ENCODE results near the gene LMTK3. TPM values are rescaled to one million over a fixed set of nuclear protein-coding genes. Genes with fewer than 3 reads are reported as not detected.

Gene LMTK3
- total RNA-seq, 1 experiment from 2014 or later: 4.2 TPM

DNA sequence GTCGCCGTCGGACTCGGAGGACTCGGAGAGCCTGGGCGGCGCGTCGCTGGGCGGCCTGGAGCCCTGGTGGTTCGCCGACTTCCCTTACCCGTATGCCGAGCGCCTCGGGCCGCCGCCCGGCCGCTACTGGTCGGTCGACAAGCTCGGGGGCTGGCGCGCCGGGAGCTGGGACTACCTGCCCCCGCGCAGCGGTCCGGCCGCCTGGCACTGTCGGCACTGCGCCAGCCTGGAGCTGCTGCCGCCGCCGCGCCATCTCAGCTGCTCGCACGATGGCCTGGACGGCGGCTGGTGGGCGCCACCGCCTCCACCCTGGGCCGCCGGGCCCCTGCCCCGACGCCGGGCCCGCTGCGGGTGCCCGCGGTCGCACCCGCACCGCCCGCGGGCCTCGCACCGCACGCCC is 68.4 kb downstream of the LMTK3 start:
- in situ Hi-C loops (cut with HindIII; ENCODE audit: low pct_unique_long_range_greater_than_20kb, low sequenced_read_pairs): no loop called here
- no peak for DNase-seq (ENCODE audit: low read depth)

DNA sequence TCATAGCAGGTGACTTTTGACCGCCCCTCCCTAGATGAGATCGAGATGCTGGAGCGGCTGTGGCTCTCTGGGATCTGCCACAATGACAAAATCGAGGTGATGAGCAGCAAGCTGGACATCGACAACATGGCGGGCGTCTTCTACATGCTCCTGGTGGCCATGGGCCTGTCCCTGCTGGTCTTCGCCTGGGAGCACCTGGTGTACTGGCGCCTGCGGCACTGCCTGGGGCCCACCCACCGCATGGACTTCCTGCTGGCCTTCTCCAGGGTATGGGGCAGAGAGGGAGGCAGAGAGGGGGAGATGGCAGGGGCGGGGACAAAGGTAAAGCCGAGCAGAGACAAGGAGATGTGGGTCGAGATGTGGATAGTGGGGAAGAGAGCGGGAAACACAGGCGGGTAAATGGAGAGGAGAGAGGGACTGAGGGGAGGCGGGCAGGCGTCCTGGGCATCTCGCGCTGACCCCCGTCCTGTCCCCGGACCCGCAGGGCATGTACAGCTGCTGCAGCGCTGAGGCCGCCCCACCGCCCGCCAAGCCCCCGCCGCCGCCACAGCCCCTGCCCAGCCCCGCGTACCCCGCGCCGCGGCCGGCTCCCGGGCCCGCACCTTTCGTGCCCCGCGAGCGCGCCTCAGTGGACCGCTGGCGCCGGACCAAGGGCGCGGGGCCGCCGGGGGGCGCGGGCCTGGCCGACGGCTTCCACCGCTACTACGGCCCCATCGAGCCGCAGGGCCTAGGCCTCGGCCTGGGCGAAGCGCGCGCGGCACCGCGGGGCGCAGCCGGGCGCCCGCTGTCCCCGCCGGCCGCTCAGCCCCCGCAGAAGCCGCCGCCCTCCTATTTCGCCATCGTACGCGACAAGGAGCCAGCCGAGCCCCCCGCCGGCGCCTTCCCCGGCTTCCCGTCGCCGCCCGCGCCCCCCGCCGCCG is 69.3 kb downstream of the LMTK3 start:
- in situ Hi-C loops (cut with HindIII; ENCODE audit: low pct_unique_long_range_greater_than_20kb, low sequenced_read_pairs): no loop called here
- DNase-seq (ENCODE audit: low read depth): no peak

DNA sequence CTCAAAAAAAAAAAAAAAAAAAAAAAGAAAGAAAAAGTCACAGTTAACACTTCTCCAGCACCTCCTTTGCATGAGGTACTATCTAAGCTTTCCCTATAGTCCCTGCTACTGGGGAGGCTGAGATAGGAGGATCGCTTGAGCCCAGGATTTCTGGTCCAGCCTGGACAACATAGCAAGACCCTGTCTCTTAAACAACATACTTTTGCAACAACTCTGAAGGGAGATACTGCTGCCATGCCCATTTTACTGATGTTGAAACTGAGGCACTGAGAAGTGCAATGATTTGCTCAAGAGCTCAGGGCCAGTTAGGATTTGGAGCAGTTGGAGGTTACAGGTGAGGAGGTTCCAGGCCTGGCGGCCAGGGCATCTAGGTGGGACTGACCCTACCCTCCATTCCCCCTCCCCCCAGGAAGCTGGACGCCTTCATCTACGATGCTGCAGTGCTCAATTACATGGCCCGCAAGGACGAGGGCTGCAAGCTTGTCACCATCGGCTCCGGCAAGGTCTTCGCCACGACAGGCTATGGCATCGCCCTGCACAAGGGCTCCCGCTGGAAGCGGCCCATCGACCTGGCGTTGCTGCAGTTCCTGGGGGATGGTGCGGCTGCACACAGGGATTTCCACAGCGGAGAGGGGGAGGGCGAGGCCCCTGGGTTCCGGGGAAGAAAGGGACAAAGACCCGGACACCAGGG is 70.1 kb downstream of the LMTK3 start:
- DNase-seq (ENCODE audit: low read depth): no peak
- in situ Hi-C loops (cut with HindIII; ENCODE audit: low pct_unique_long_range_greater_than_20kb, low sequenced_read_pairs): no loop called here

DNA sequence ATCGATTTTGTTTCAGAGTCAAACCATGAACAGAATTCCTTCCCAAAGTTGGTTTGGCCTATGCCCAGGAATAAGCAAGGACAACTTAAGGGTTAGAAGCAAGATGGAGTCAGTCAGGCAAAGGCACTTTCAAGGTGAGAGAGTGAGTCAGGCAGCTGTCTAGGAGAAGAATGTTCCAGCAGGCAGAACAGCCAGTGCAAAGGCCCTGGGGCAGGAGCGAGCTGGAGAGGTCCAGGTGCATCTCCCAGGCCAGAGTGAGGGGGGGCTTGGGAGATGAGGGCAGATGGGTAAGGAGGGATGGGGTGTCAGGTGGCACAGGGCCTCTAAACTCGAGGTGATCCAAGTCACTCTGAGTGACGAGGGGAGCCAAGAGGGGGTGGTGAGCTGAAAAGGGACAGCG is 75.0 kb downstream of the LMTK3 start:
- in situ Hi-C loops (cut with HindIII; ENCODE audit: low pct_unique_long_range_greater_than_20kb, low sequenced_read_pairs): no loop called here
- DNase-seq (ENCODE audit: low read depth): no peak

Other genes with a start within 250 kb of the LMTK3 start
- gene ZNF114, start 241.8 kb downstream of the LMTK3 start, total RNA-seq (2014; rRNA removed; shearing (Covaris generic); ENCODE audit: low replicate concordance): 7.1 and 7.9 TPM in 2 replicates
- 119 and 124 TPM in 2 replicates for gene EMP3, start 186.3 kb downstream of the LMTK3 start, total RNA-seq (2014; rRNA removed; shearing (Covaris generic); ENCODE audit: low replicate concordance)
- 7.6 and 12.2 TPM in 2 replicates for gene TMEM143, start 147.9 kb downstream of the LMTK3 start, total RNA-seq (2014; rRNA removed; shearing (Covaris generic); ENCODE audit: low replicate concordance)
- 0.20 TPM in 1 of 2 replicates, not detected in the other for gene SYNGR4, start 147.5 kb downstream of the LMTK3 start, total RNA-seq (2014; rRNA removed; shearing (Covaris generic); ENCODE audit: low replicate concordance)
- gene KDELR1, start 120.3 kb downstream of the LMTK3 start, total RNA-seq (2014; rRNA removed; shearing (Covaris generic); ENCODE audit: low replicate concordance): 119 and 155 TPM in 2 replicates
- gene GRIN2D, start 118.2 kb downstream of the LMTK3 start, total RNA-seq (2014; rRNA removed; shearing (Covaris generic); ENCODE audit: low replicate concordance): 0.34 TPM in 1 of 2 replicates, not detected in the other
- 89.6 and 91.1 TPM in 2 replicates for gene GRWD1, start 65.9 kb downstream of the LMTK3 start, total RNA-seq (2014; rRNA removed; shearing (Covaris generic); ENCODE audit: low replicate concordance)
- 0.37 and 0.78 TPM in 2 replicates for gene KCNJ14, start 56.3 kb downstream of the LMTK3 start, total RNA-seq (2014; rRNA removed; shearing (Covaris generic); ENCODE audit: low replicate concordance)
- gene CYTH2, start 42.5 kb downstream of the LMTK3 start, total RNA-seq (2014; rRNA removed; shearing (Covaris generic); ENCODE audit: low replicate concordance): 121 and 164 TPM in 2 replicates
- 0.20 TPM in 1 of 2 replicates, not detected in the other for gene SULT2B1, start 40.3 kb upstream of the LMTK3 start, total RNA-seq (2014; rRNA removed; shearing (Covaris generic); ENCODE audit: low replicate concordance)
- gene SPACA4, start 94.9 kb upstream of the LMTK3 start, total RNA-seq (2014; rRNA removed; shearing (Covaris generic); ENCODE audit: low replicate concordance): not detected in 2 replicates
- not detected in 2 replicates for gene FAM83E, start 103.2 kb upstream of the LMTK3 start, total RNA-seq (2014; rRNA removed; shearing (Covaris generic); ENCODE audit: low replicate concordance)
- gene RPL18, start 107.3 kb upstream of the LMTK3 start, total RNA-seq (2014; rRNA removed; shearing (Covaris generic); ENCODE audit: low replicate concordance): 2,144 and 2,176 TPM in 2 replicates
- gene SPHK2, start 107.7 kb upstream of the LMTK3 start, total RNA-seq (2014; rRNA removed; shearing (Covaris generic); ENCODE audit: low replicate concordance): 3.6 and 4.8 TPM in 2 replicates
- gene DBP, start 125.5 kb upstream of the LMTK3 start, total RNA-seq (2014; rRNA removed; shearing (Covaris generic); ENCODE audit: low replicate concordance): 6.2 and 15.1 TPM in 2 replicates
- gene CA11, start 134.4 kb upstream of the LMTK3 start, total RNA-seq (2014; rRNA removed; shearing (Covaris generic); ENCODE audit: low replicate concordance): 0.46 and 2.2 TPM in 2 replicates
- 1.5 TPM in 1 of 2 replicates, not detected in the other for gene NTN5, start 161.2 kb upstream of the LMTK3 start, total RNA-seq (2014; rRNA removed; shearing (Covaris generic); ENCODE audit: low replicate concordance)
- not detected in 2 replicates for gene FUT2, start 184.1 kb upstream of the LMTK3 start, total RNA-seq (2014; rRNA removed; shearing (Covaris generic); ENCODE audit: low replicate concordance)
- gene MAMSTR, start 207.9 kb upstream of the LMTK3 start, total RNA-seq (2014; rRNA removed; shearing (Covaris generic); ENCODE audit: low replicate concordance): 0.34 TPM in 1 of 2 replicates, not detected in the other
- not detected in 2 replicates for gene RASIP1, start 228.8 kb upstream of the LMTK3 start, total RNA-seq (2014; rRNA removed; shearing (Covaris generic); ENCODE audit: low replicate concordance)
- 2.4 TPM in 1 of 2 replicates, not detected in the other for gene IZUMO1, start 235.1 kb upstream of the LMTK3 start, total RNA-seq (2014; rRNA removed; shearing (Covaris generic); ENCODE audit: low replicate concordance)
- gene FUT1, start 240.8 kb upstream of the LMTK3 start, total RNA-seq (2014; rRNA removed; shearing (Covaris generic); ENCODE audit: low replicate concordance): 2.9 and 3.1 TPM in 2 replicates
- gene FGF21, start 243.7 kb upstream of the LMTK3 start, total RNA-seq (2014; rRNA removed; shearing (Covaris generic); ENCODE audit: low replicate concordance): not detected in 2 replicates

All from Caki2 (cell line).